ENCODE results near the gene HSH2D. TPM values are rescaled to one million over a fixed set of nuclear protein-coding genes. Genes with fewer than 3 reads are reported as not detected.

Gene HSH2D
- total and polyA plus RNA-seq, 2 of the 13 experiments (the other 11 are each of a cell fraction or from before 2014, with no cell fraction given), result 0.69 to 3.2 TPM

- TF ChIP-seq ZNF687 (CRISPR knock-in tag; IDR thresholded peaks at IDR 0.05) (peak; percentile 91), ZNF678 (CRISPR knock-in tag; IDR thresholded peaks at IDR 0.05) (no peak), ATF1 (CRISPR knock-in tag; IDR thresholded peaks at IDR 0.05) (no peak), PCBP1 (IDR thresholded peaks at IDR 0.05; ENCODE audit: borderline replicate concordance, low read depth, low read length) (0 out of 2 replicates have a peak, but pooled peaks have one; percentile 26), ZNF563 (CRISPR knock-in tag; IDR thresholded peaks at IDR 0.05) (no peak; the same call in 1 of the 2 replicates), HNF1A (IDR thresholded peaks at IDR 0.05; ENCODE audit: low read depth) (no peak), HNF1A (CRISPR knock-in tag; IDR thresholded peaks at IDR 0.05; ENCODE audit: borderline replicate concordance) (peak; percentile 61; the same call in 1 of the 2 replicates), SMAD3 (CRISPR knock-in tag; IDR thresholded peaks at IDR 0.05) (0 out of 2 replicates have a peak, but pooled peaks have one; percentile 16), SP4 (CRISPR knock-in tag; IDR thresholded peaks at IDR 0.05) (peak; percentile 30; the same call in 1 of the 2 replicates), ZNF879 (CRISPR knock-in tag; IDR thresholded peaks at IDR 0.05) (no peak; the same call in 1 of the 2 replicates), ZBTB7B (CRISPR knock-in tag; IDR thresholded peaks at IDR 0.05) (peak; percentile 45; the same call in 1 of the 2 replicates), SP2 (CRISPR knock-in tag; IDR thresholded peaks at IDR 0.05) (peak; percentile 65), ZNF792 (CRISPR knock-in tag; IDR thresholded peaks at IDR 0.05) (peak; percentile 44; the same call in 1 of the 2 replicates), ZNF691 (CRISPR knock-in tag; IDR thresholded peaks at IDR 0.05; ENCODE audit: borderline replicate concordance, low read depth) (no peak), SALL2 (CRISPR knock-in tag; IDR thresholded peaks at IDR 0.05) (peak; percentile 28; the same call in 1 of the 2 replicates)
Observed at GRCh38 chr19:16197622-16198369, 54.3 kb downstream of the HSH2D start, which contains the start of gene AP1M1 (continued).
